HCT116 (cell line): ENCODE measurements around the gene NTNG2.

Source experiments
- EGR1 ChIP-seq: IDR thresholded peaks from 2 replicates; pipeline ENCODE4 v1.6.1; 2012; ENCODE audit warnings: low read depth
- EZH2 ChIP-seq: fragments of 200-600 bp; sonication (generic); IDR thresholded peaks from 2 replicates; pipeline ENCODE4 v1.6.1; 2017; ENCODE audit warnings: antibody characterized with exemption, mixed run types
- JUND ChIP-seq: IDR thresholded peaks from 2 replicates; pipeline ENCODE4 v1.6.1; 2012
- POLR2A ChIP-seq: IDR thresholded peaks from 2 replicates; pipeline ENCODE4 v1.7.0; 2011; ENCODE audit warnings: borderline replicate concordance; ENCODE audit not compliant: insufficient read depth, insufficient read length; ENCODE audit errors: extremely low read depth
- POLR2AphosphoS5 ChIP-seq: IDR thresholded peaks from 2 replicates; pipeline ENCODE4 v1.6.1; 2011; ENCODE audit warnings: mild to moderate bottlenecking, low read depth, low read length, moderate library complexity
- YY1 ChIP-seq: IDR thresholded peaks from 2 replicates; pipeline ENCODE4 v1.6.1; 2011; ENCODE audit warnings: low read length, low read depth, moderate library complexity, mild to moderate bottlenecking; ENCODE audit not compliant: insufficient replicate concordance; ENCODE audit errors: extremely low read depth
- TF ChIP-seq, protein P1 (sequence below), 3 experiments: fragments of 200-600 bp in 1 of 3; sonication (generic) in 1 of 3; IDR thresholded peaks in 2 of 3; conservative IDR thresholded peaks in 1 of 3; 2 replicates each; pipeline ENCODE4 v1.5.1; 2012 to 2017; ENCODE audit warnings: low read depth in 2 of 3, low read length in 2 of 3, antibody characterized with exemption in 1 of 3, borderline replicate concordance in 1 of 3, control low read depth in 1 of 3, mild to moderate bottlenecking in 1 of 3, mixed read lengths in 1 of 3, mixed run types in 1 of 3, moderate library complexity in 1 of 3; ENCODE audit not compliant: insufficient read depth in 1 of 3

DNA sequence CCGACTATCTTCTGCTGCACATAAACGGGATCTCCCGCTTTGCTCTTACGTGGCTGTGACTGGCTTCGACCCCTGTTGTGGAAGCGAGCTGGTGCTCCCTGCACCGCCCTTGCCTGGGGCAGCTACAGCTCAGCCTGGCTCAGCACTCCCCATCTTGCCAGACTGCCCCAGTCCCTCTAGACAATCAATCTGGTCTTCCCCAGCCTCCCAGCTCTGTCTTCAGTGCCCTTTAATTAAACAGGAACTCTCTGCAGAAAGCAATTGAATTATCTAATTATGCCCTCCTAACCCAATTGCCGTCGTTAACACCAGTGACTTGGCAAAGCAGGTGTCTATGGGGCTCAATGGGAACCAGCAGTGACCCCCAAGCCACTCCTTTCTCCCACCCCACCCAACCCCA lies 18.9 kb upstream of the NTNG2 start:
- TF ChIP-seq, protein P1, sequence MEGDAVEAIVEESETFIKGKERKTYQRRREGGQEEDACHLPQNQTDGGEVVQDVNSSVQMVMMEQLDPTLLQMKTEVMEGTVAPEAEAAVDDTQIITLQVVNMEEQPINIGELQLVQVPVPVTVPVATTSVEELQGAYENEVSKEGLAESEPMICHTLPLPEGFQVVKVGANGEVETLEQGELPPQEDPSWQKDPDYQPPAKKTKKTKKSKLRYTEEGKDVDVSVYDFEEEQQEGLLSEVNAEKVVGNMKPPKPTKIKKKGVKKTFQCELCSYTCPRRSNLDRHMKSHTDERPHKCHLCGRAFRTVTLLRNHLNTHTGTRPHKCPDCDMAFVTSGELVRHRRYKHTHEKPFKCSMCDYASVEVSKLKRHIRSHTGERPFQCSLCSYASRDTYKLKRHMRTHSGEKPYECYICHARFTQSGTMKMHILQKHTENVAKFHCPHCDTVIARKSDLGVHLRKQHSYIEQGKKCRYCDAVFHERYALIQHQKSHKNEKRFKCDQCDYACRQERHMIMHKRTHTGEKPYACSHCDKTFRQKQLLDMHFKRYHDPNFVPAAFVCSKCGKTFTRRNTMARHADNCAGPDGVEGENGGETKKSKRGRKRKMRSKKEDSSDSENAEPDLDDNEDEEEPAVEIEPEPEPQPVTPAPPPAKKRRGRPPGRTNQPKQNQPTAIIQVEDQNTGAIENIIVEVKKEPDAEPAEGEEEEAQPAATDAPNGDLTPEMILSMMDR (IDR thresholded peaks at IDR 0.05 in 2 of 3, conservative IDR thresholded peaks at IDR 0.05 in 1 of 3; ENCODE audit: borderline replicate concordance in 1 of 3, insufficient read depth in 1 of 3, low read depth in 2 of 3, low read length in 2 of 3): no peak
- TF ChIP-seq POLR2A (no peak), EZH2 (no peak), JUND (no peak), YY1 (no peak), POLR2AphosphoS5 (no peak), EGR1 (no peak)
